ENCODE results near the gene KRT5.
A peak's percentile ranks its signal among the peaks of the same experiment; 100 is the strongest.

- TF ChIP-seq POLR2A (IDR thresholded peaks at IDR 0.05) (no peak), CTCF (IDR thresholded peaks at IDR 0.05 in 4 of 5, conservative IDR thresholded peaks at IDR 0.05 in 1 of 5) (peak in 2 of 5 experiments; percentile 26 to 34)
These were observed 13.1 kb downstream of the KRT5 start for GRCh38 chr12:52506858-52507715.
